Loucy (cell line): ENCODE results near the gene HNF1B.

Experiments
- H2AFZ ChIP-seq: fragments of 200-600 bp; sonication (generic); 2 replicates; pipeline ENCODE4 v1.6.0; 2016; ENCODE audit warnings: antibody characterized with exemption, mild to moderate bottlenecking, low read length, moderate library complexity
- H3F3A ChIP-seq: fragments of 200-600 bp; 2 replicates; pipeline ENCODE4 v1.6.0; 2016; ENCODE audit warnings: antibody characterized with exemption, low read depth, mild to moderate bottlenecking
- H3K27me3 ChIP-seq: fragments of 200-600 bp; sonication (generic); 2 replicates; pipeline ENCODE4 v1.6.1; 2014; ENCODE audit warnings: low read length, mild to moderate bottlenecking; ENCODE audit not compliant: insufficient read depth, poor library complexity, severe bottlenecking
- H3K36me3 ChIP-seq: fragments of 200-600 bp; sonication (generic); 2 replicates; pipeline ENCODE4 v1.6.1; 2016; ENCODE audit warnings: low read length; ENCODE audit not compliant: insufficient read depth
- H3K4me1 ChIP-seq: fragments of 200-600 bp; sonication (generic); 2 replicates; pipeline ENCODE4 v1.5.1; 2014; ENCODE audit warnings: low read length, mild to moderate bottlenecking; ENCODE audit not compliant: insufficient read depth, poor library complexity, severe bottlenecking
- H3K4me2 ChIP-seq: fragments of 200-600 bp; sonication (generic); 2 replicates; pipeline ENCODE4 v1.6.0; 2014; ENCODE audit warnings: antibody characterized with exemption, low read length, low read depth, mild to moderate bottlenecking; ENCODE audit not compliant: poor library complexity, severe bottlenecking
- H3K4me3 ChIP-seq: fragments of 200-600 bp; sonication (generic); 2 replicates; pipeline ENCODE4 v1.5.1; 2014; ENCODE audit warnings: low read length, mild to moderate bottlenecking, mixed read lengths; ENCODE audit not compliant: poor library complexity, severe bottlenecking
- H3K79me2 ChIP-seq: fragments of 200-600 bp; sonication (generic); 2 replicates; pipeline ENCODE4 v1.6.1; 2014; ENCODE audit warnings: low read length; ENCODE audit not compliant: insufficient read depth
- H3K9ac ChIP-seq: fragments of 200-600 bp; sonication (generic); 2 replicates; pipeline ENCODE4 v1.6.0; 2014; ENCODE audit warnings: mild to moderate bottlenecking, low read depth, low read length, moderate library complexity; ENCODE audit not compliant: poor library complexity, severe bottlenecking
- H3K9me2 ChIP-seq: fragments of 200-600 bp; sonication (generic); replicated peaks from 2 replicates; pipeline ENCODE4 v1.6.1; 2016; ENCODE audit warnings: low read depth, low read length, mixed read lengths
- H3K9me3 ChIP-seq: fragments of 200-600 bp; sonication (generic); 2 replicates; pipeline ENCODE4 v1.6.1; 2014; ENCODE audit warnings: mild to moderate bottlenecking, antibody characterized with exemption, low read length, low read depth; ENCODE audit not compliant: insufficient read depth
- H4K20me1 ChIP-seq: fragments of 200-600 bp; sonication (generic); 2 replicates; pipeline ENCODE4 v1.6.0; 2014; ENCODE audit warnings: antibody characterized with exemption, low read length, mild to moderate bottlenecking; ENCODE audit not compliant: insufficient read depth, poor library complexity, severe bottlenecking
- EZH2phosphoT487 ChIP-seq: fragments of 200-600 bp; IDR thresholded peaks from 2 replicates; pipeline ENCODE4 v1.6.1; 2018; ENCODE audit warnings: antibody characterized with exemption, mild to moderate bottlenecking, moderate library complexity, borderline replicate concordance
- TF ChIP-seq, protein P1 (sequence below): fragments of 200-600 bp; sonication (generic); conservative IDR thresholded peaks from 2 replicates; pipeline ENCODE4 v1.5.1; 2014; ENCODE audit warnings: mild to moderate bottlenecking, antibody characterized with exemption, low read length

HNF1B gene

DNA sequence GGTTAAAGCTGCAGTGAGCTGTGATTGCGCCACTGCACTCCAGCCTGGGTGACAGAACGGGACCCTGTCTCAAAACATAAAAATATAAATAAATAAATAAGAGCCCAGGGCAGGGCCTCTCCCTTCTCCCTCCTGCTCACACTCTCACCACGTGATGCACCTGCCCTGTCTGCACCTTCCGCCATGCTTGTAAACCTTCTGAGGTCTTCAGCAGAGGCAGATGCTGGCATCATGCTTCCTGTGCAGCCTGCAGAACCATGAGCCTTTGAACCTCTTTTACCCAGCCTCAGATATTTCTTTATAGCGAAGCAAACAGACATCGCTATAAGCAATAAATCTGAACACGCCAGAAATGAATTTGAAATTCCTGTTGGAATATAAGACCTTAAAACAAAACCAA lies 48.5 kb downstream of the HNF1B start:
- Histone ChIP-seq H3K27me3 (no peaks in the 10 kb centered on the region), H2AFZ (no peak overlapping the region), H3K79me2 (no peaks in the 10 kb centered on the region), H3K4me2 (no peak overlapping the region), H3K4me3 (no peak overlapping the region), H3K9me3 (no peaks in the 10 kb centered on the region), H3K9ac (no peak overlapping the region), H3K36me3 (no peaks in the 10 kb centered on the region), H4K20me1 (no peaks in the 10 kb centered on the region), H3F3A (no peaks in the 10 kb centered on the region), H3K9me2 (no peaks in the 10 kb centered on the region), H3K4me1 (peaks cover 5% of the 10 kb centered on the region)
- no peak for TF ChIP-seq EZH2phosphoT487
- TF ChIP-seq, protein P1, sequence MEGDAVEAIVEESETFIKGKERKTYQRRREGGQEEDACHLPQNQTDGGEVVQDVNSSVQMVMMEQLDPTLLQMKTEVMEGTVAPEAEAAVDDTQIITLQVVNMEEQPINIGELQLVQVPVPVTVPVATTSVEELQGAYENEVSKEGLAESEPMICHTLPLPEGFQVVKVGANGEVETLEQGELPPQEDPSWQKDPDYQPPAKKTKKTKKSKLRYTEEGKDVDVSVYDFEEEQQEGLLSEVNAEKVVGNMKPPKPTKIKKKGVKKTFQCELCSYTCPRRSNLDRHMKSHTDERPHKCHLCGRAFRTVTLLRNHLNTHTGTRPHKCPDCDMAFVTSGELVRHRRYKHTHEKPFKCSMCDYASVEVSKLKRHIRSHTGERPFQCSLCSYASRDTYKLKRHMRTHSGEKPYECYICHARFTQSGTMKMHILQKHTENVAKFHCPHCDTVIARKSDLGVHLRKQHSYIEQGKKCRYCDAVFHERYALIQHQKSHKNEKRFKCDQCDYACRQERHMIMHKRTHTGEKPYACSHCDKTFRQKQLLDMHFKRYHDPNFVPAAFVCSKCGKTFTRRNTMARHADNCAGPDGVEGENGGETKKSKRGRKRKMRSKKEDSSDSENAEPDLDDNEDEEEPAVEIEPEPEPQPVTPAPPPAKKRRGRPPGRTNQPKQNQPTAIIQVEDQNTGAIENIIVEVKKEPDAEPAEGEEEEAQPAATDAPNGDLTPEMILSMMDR: no peak

DNA sequence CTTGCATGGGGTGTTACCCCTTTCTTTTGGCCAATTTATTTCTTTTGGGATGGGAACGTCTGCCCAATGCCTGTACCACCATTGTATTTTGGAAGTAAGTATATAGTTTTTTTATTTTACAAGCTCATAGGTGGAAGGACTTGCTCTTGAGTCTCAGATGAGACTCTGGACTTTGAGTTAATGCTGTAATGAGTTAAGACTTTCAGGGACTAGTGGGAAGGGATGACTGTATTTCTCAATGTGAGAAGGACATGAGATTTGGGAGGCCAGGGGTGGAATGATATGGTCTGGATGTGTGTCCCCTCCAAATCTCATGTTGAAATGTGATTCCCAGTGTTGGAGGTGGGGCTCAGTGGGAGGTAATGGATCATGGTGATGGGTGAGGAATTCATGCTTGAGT lies 49.1 kb downstream of the HNF1B start:
- Histone ChIP-seq H3K79me2 (no peaks in the 10 kb centered on the region), H3K27me3 (no peaks in the 10 kb centered on the region), H2AFZ (no peak overlapping the region), H3K9ac (no peak overlapping the region), H3K36me3 (no peaks in the 10 kb centered on the region), H4K20me1 (no peaks in the 10 kb centered on the region), H3K4me1 (peaks cover 5% of the 10 kb centered on the region), H3K9me3 (no peaks in the 10 kb centered on the region), H3F3A (no peaks in the 10 kb centered on the region), H3K4me3 (no peak overlapping the region), H3K4me2 (no peak overlapping the region), H3K9me2 (no peaks in the 10 kb centered on the region)
- TF ChIP-seq EZH2phosphoT487: no peak
- TF ChIP-seq, protein P1: no peak

DNA sequence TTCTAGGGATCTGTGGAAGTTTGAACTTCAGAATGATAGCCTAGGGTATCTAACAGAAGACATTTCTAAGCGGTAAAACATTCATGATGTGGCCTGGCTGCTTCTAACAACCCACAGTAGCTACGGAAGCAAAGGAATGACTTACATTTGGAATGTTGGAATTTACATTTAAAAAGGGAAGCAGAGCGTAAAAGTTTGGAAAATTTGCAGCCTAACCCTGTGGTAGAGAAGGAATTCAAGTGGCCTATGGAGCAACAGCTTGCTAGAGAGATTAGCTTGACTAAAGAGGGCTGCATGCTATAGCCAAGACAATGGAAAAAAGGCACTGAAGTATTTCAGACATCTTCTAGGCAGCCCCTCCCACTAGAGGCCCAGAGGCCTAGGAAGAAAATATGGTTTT lies 50.1 kb downstream of the HNF1B start:
- Histone ChIP-seq H2AFZ (no peak overlapping the region), H3K4me3 (no peak overlapping the region), H3K9me3 (no peaks in the 10 kb centered on the region), H3K79me2 (no peaks in the 10 kb centered on the region), H3K4me2 (no peak overlapping the region), H3K9me2 (no peaks in the 10 kb centered on the region), H4K20me1 (no peaks in the 10 kb centered on the region), H3K36me3 (no peaks in the 10 kb centered on the region), H3K9ac (no peak overlapping the region), H3F3A (no peaks in the 10 kb centered on the region), H3K4me1 (peaks cover 5% of the 10 kb centered on the region), H3K27me3 (no peaks in the 10 kb centered on the region)
- TF ChIP-seq EZH2phosphoT487: no peak
- TF ChIP-seq, protein P1: no peak
